ENCODE results near the gene PIP5K1B.

DNA sequence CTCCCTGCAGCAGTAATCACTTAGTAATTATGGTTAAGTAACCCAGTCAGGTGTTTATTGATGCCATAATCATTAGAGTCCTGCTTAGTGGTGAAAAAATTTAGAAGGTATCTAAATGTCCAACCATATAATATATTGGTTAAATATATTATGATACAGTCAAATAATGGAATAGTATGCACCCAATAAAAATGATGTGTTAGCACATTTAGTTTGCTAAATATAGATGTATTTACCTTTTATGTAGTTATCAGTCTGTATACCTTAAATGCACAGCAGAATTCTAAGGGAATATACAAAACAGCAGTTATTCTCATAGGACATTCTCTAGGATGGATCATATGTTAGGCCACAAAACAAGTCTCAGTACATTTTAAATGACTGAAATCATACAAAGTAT lies 218.4 kb downstream of the PIP5K1B start:
- TF ChIP-seq, protein P1, sequence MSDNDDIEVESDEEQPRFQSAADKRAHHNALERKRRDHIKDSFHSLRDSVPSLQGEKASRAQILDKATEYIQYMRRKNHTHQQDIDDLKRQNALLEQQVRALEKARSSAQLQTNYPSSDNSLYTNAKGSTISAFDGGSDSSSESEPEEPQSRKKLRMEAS (IDR thresholded peaks at IDR 0.05; ENCODE audit: low read depth, low read length), result no peak
- TF ChIP-seq CEBPB (IDR thresholded peaks at IDR 0.05; ENCODE audit: borderline replicate concordance in 1 of 2, low read depth in 2 of 2, low read length in 2 of 2) (no peak), POLR2AphosphoS5 (IDR thresholded peaks at IDR 0.05; ENCODE audit: low read length) (no peak), EZH2 (IDR thresholded peaks at IDR 0.05; ENCODE audit: borderline replicate concordance, control insufficient read depth, low read depth, low read length) (no peak), TARDBP (IDR thresholded peaks at IDR 0.05; ENCODE audit: borderline replicate concordance) (no peak), PML (IDR thresholded peaks at IDR 0.05; ENCODE audit: low read length) (no peak), MEF2A (IDR thresholded peaks at IDR 0.05; ENCODE audit: insufficient read depth, low read depth, low read length) (no peak), BHLHE40 (IDR thresholded peaks at IDR 0.05; ENCODE audit: borderline replicate concordance in 1 of 2, low read depth in 2 of 2, low read length in 1 of 2) (no peak), CREB1 (IDR thresholded peaks at IDR 0.05; ENCODE audit: low read depth) (no peak)
- TF ChIP-seq, protein P2, sequence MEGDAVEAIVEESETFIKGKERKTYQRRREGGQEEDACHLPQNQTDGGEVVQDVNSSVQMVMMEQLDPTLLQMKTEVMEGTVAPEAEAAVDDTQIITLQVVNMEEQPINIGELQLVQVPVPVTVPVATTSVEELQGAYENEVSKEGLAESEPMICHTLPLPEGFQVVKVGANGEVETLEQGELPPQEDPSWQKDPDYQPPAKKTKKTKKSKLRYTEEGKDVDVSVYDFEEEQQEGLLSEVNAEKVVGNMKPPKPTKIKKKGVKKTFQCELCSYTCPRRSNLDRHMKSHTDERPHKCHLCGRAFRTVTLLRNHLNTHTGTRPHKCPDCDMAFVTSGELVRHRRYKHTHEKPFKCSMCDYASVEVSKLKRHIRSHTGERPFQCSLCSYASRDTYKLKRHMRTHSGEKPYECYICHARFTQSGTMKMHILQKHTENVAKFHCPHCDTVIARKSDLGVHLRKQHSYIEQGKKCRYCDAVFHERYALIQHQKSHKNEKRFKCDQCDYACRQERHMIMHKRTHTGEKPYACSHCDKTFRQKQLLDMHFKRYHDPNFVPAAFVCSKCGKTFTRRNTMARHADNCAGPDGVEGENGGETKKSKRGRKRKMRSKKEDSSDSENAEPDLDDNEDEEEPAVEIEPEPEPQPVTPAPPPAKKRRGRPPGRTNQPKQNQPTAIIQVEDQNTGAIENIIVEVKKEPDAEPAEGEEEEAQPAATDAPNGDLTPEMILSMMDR (IDR thresholded peaks at IDR 0.05 in 2 of 3, conservative IDR thresholded peaks at IDR 0.05 in 1 of 3; ENCODE audit: control insufficient read depth in 2 of 3, extremely low read depth in 1 of 3, insufficient read depth in 1 of 3, low read depth in 3 of 3, low read length in 3 of 3), result no peak
- TF ChIP-seq, protein P3, sequence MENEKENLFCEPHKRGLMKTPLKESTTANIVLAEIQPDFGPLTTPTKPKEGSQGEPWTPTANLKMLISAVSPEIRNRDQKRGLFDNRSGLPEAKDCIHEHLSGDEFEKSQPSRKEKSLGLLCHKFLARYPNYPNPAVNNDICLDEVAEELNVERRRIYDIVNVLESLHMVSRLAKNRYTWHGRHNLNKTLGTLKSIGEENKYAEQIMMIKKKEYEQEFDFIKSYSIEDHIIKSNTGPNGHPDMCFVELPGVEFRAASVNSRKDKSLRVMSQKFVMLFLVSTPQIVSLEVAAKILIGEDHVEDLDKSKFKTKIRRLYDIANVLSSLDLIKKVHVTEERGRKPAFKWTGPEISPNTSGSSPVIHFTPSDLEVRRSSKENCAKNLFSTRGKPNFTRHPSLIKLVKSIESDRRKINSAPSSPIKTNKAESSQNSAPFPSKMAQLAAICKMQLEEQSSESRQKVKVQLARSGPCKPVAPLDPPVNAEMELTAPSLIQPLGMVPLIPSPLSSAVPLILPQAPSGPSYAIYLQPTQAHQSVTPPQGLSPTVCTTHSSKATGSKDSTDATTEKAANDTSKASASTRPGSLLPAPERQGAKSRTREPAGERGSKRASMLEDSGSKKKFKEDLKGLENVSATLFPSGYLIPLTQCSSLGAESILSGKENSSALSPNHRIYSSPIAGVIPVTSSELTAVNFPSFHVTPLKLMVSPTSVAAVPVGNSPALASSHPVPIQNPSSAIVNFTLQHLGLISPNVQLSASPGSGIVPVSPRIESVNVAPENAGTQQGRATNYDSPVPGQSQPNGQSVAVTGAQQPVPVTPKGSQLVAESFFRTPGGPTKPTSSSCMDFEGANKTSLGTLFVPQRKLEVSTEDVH (IDR thresholded peaks at IDR 0.05; ENCODE audit: low read depth, partially characterized antibody), result no peak
